ENCODE results near the gene CCT4. TPM values are rescaled to one million over a fixed set of nuclear protein-coding genes. Genes with fewer than 3 reads are reported as not detected.
"Not testable (repeated sequence)": the region's sequence is repeated elsewhere in the genome, so short reads cannot be mapped to it uniquely, and the experiment has no call there.

The CCT4 gene
- total and polyA plus RNA-seq, 2 donors: 92.5 to 122 TPM

DNA sequence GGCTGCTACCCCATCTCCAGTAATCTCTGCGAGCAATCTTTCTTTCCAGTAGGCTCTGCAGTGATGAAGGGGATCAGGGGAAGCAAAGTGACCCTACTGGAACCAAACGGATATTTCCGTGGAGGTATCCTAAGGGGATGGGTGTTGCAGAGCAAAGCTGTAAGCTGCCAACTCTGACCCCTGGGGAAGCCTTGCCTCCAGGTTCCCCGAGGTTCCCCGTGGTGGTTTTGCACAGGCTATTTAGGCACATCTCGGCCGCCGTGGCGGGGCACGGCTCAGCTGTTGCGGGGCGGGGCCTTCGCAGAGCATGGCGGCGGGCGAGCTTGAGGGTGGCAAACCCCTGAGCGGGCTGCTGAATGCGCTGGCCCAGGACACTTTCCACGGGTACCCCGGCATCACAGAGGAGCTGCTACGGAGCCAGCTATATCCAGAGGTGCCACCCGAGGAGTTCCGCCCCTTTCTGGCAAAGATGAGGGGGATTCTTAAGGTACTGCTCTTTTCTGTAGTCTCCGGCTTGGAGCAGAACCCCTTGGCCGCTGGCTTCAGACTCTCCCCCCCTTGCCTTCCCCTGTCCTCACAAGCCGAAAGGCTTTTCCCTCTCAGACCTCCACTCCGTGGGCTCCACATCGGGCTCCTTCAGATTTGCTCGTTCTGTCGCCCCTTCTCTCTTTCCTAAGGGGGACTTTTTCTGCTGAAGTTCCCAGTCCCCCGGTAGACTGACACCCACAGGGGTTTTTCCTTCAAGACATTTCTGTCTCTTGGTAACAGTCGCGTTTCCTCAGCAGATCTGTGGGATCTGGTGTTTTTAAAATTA is 17.1 kb upstream of the CCT4 start, which contains the start of gene COMMD1:
TSS of gene COMMD1 (plus strand) at position 303 of the 814 bp plus-strand sequence. CDS start at position 308, 5 bp downstream.
- Histone ChIP-seq H3K4me1 (ENCODE audit: insufficient read depth) (no peaks in the 10 kb centered on the region), H3K36me3 (ENCODE audit: insufficient read depth) (no peaks in the 10 kb centered on the region), H3K27ac (ENCODE audit: low read depth) (peak within 1 kb of the TSS; percentile 49), H3K4me3 (ENCODE audit: low read depth, low read length) (peak within 1 kb of the TSS; percentile 84)
- under 1% methylated on average over 33 of the region's 33 CpGs for WGBS
- peak; percentile 36 for DNase-seq (ENCODE audit: extremely low spot score)

DNA sequence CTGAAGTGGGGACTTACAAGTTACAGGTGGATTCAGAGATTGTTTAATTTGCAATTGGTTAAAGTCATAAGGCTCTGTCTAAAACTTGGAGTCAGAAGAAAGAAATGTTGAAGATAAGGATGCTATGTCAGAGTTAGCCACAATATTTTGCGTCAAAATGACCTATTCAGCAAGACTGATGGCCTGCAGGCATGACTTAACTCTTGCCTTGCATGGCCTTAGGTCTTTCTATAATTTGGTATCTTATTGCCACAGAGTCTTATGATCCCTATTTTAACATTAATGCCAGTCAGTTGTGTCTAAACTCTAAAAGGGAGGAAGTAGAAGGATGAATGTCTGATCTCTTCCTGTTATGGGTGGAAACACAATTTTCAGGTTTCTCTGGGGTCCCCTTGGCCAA is 11.8 kb upstream of the CCT4 start:
- H3K4me1 ChIP-seq (ENCODE audit: insufficient read depth): no peaks in the 10 kb centered on the region

DNA sequence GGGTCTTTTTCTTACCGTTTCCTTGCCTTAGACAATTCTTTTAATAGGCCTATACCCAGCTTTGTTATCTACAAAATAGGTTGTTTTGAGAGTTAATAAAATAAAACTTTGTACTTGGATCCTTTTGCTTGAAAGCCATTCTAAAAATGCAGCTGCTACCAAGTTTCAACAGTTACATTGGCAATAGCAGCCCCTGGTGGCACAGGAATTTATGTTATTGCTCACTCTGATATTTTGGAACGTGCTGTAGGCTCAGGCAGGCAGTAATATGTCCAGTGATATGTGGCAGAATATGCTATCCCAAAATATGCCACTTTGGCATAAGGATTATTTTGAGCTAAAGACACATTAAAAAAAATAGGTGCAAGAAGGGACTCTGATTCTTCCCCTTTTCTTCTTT is 10.4 kb upstream of the CCT4 start:
- Histone ChIP-seq H3K4me3 (ENCODE audit: low read depth, low read length) (no peak overlapping the region), H3K27ac (ENCODE audit: low read depth) (no peak overlapping the region), H3K36me3 (ENCODE audit: insufficient read depth) (no peaks in the 10 kb centered on the region), H3K4me1 (ENCODE audit: insufficient read depth) (no peaks in the 10 kb centered on the region)
- WGBS: 24% methylated on average over 2 of the region's 2 CpGs
- DNase-seq (ENCODE audit: extremely low spot score): no peak

More for the DNA sequence above, 11.8 kb upstream of the CCT4 start:
- no peak overlapping the region for H3K27ac ChIP-seq (ENCODE audit: low read depth)
- 51% methylated on average over 1 of the region's 1 CpG for WGBS
- no peak for DNase-seq (ENCODE audit: extremely low spot score)
- H3K36me3 ChIP-seq (ENCODE audit: insufficient read depth): no peaks in the 10 kb centered on the region
- H3K4me3 ChIP-seq (ENCODE audit: low read depth, low read length): no peak overlapping the region

DNA sequence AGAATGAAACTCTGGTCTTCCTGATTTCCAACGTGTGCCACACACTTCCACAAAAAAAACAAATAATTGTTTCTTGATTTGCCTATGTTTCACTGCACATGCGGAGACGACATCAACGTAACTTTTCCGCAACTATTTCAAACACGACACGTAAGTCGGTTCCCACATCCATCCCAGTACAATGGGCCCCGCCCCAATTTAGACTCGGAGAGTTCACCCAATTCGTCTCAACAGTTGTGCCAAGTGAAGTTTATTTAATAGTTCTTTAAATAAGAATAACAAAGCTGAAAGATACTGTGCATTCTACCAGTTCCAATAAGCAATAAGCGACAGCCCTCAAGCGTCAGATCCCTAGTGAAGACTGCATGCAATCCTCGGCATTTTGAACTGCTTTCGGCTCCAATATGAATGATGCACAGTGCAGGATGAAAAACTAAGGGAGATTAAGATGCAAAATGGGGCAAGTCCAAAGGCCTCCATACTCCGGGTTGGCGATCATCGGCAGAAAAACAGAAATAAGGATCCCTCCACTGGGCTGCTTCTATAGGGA is 664 bp downstream of the CCT4 start:
- no peak for DNase-seq (ENCODE audit: extremely low spot score)
- Histone ChIP-seq H3K36me3 (ENCODE audit: insufficient read depth) (peaks cover 4% of the 10 kb centered on the region), H3K4me3 (ENCODE audit: low read depth, low read length) (peak overlapping the region; percentile 84), H3K4me1 (ENCODE audit: insufficient read depth) (no peaks in the 10 kb centered on the region), H3K27ac (ENCODE audit: low read depth) (peak overlapping the region; percentile 98)
- under 1% methylated on average over 18 of the region's 18 CpGs for WGBS

DNA sequence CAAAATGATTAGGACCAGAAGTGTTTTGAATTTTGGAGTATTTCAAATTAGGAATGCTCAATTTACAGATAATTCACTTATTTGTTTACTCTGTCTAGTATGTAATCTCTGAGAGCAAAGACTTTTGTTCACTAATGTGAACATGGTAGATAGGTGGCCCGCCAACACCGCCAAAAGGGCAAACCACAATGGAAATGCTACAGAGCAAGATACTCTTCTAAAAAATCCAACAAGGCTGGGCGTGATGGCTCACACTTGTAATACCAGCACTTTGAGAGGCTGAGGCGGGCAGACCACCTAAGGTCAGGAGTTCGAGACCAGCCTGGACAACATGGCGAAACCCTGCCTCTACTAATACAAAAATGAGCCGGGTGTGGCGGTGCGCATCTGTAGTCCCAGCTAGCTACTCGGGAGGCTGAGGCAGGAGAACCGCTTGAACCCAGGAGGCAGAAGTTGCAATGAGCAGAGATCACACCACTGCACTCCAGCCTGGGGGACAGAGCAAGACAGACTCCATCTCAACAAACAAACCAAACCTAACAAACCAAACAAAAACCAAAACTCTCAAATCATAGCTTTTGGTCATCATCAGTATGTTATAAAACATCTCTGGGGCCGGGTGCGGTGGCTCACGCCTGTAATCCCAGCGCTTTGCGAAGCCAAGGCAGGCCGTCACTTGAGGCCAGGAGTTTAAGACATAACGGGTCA is 2.4 kb downstream of the CCT4 start:
- peaks cover 6% of the 10 kb centered on the region for H3K36me3 ChIP-seq (ENCODE audit: insufficient read depth)
- H3K27ac ChIP-seq (ENCODE audit: low read depth): no peak overlapping the region
- WGBS: 88% methylated on average over 18 of the region's 18 CpGs
- H3K4me1 ChIP-seq (ENCODE audit: insufficient read depth): no peaks in the 10 kb centered on the region
- DNase-seq (ENCODE audit: extremely low spot score): no peak
- no peak overlapping the region for H3K4me3 ChIP-seq (ENCODE audit: low read depth, low read length)

DNA sequence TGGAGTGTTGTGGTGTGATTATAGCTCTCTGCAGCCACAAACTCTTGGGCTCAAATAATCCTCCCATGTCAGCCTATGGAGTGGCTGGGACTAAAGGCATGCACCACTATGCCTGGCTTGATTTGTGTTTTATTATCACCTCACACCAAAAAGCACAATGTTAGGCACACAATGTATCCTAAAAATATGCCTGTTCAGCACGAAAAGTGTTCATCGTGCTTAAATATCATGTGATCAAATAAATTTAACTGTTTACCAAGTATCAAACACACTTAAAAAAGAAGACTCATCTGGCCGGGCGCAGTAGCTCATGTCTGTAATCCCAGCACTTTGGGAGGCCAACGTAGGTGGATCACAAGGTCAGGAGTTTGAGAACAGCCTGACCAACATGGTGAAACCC is 5.6 kb downstream of the CCT4 start:
- H3K36me3 ChIP-seq (ENCODE audit: insufficient read depth): peaks cover 11% of the 10 kb centered on the region
- no peak overlapping the region for H3K27ac ChIP-seq (ENCODE audit: low read depth)
- 89% methylated on average over 5 of the region's 5 CpGs for WGBS
- no peak for DNase-seq (ENCODE audit: extremely low spot score)
- H3K4me1 ChIP-seq (ENCODE audit: insufficient read depth): no peaks in the 10 kb centered on the region
- no peak overlapping the region for H3K4me3 ChIP-seq (ENCODE audit: low read depth, low read length)

DNA sequence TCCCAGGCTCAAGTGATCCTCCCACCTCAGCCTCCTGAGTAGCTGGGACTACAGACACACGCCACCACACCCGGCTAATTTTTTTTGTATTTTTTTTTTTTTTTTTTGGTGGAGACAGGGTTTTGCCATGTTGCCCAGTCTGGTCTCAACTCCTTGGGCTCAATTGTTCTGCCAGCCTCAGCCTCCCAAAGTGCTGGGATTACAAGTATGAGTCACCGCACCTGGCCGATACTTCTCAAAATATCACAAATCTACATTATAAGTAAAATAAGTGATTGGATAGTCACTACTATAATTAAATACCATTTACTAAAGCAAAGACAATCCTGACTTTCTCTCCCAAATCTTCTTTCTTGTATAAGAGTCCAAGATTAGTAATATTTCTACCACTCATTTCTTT is 9.1 kb downstream of the CCT4 start:
- DNase-seq (ENCODE audit: extremely low spot score); H3K27ac ChIP-seq (ENCODE audit: low read depth); H3K4me3 ChIP-seq (ENCODE audit: low read depth, low read length); H3K4me1 ChIP-seq (ENCODE audit: insufficient read depth): not testable (repeated sequence)
- WGBS: 94% methylated on average over 4 of the region's 4 CpGs
- H3K36me3 ChIP-seq (ENCODE audit: insufficient read depth): peaks cover 11% of the 10 kb centered on the region

DNA sequence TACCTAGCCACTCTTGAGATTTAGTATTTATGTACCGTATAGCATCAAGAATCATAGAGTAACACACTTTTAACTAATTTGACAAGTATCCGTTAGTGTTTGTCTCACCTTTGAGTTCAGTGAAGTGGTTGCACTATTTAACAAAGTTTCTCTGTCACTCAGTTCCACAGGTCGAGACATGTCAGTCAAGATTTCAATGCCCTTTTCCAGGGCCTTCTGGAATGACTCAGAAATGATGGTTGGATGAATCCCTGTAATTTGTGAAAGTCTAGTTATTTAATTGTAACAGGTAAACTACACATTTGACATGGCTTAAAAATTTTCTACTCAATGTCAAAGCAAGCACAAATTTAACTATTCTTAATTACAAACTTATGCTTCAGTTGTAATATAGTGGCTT is 9.7 kb downstream of the CCT4 start:
- Histone ChIP-seq H3K4me3 (ENCODE audit: low read depth, low read length) (no peak overlapping the region), H3K4me1 (ENCODE audit: insufficient read depth) (no peaks in the 10 kb centered on the region), H3K36me3 (ENCODE audit: insufficient read depth) (peaks cover 12% of the 10 kb centered on the region), H3K27ac (ENCODE audit: low read depth) (no peak overlapping the region)
- 96% methylated on average over 3 of the region's 3 CpGs for WGBS
- no peak for DNase-seq (ENCODE audit: extremely low spot score)

DNA sequence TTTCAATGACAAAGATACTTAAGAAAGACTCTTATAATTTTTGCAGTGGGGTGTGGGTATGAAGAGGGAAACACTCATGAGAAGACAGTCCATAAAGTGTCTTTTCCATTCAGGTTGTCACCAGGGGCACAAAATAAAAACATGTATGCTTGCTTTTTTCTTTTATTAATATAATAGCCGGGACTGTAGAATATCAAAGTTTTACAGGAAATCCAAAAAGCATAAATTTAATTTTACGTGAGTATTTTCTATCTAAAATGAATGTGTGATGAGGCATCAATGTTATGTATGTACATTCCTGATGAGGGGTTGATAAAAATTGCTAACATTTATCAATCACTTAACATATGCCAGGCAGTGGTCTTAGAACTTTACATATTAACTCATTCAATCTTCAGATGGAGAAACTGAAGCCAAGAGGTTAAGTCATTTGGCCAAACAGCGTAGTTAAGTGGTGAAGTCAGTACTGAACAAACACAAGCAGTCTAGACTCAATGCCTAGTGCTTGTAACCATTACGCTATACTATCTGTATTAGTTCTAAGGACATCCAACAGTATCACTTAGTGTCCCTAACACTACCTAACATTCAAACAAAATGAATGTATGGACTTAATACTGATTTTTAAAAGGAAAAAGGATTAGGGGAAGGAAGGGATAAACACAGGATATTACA is 10.7 kb downstream of the CCT4 start:
- WGBS: 91% methylated on average over 4 of the region's 4 CpGs
- no peaks in the 10 kb centered on the region for H3K4me1 ChIP-seq (ENCODE audit: insufficient read depth)
- H3K36me3 ChIP-seq (ENCODE audit: insufficient read depth): peaks cover 7% of the 10 kb centered on the region
- DNase-seq (ENCODE audit: extremely low spot score): no peak
- no peak overlapping the region for H3K4me3 ChIP-seq (ENCODE audit: low read depth, low read length)
- H3K27ac ChIP-seq (ENCODE audit: low read depth): no peak overlapping the region

DNA sequence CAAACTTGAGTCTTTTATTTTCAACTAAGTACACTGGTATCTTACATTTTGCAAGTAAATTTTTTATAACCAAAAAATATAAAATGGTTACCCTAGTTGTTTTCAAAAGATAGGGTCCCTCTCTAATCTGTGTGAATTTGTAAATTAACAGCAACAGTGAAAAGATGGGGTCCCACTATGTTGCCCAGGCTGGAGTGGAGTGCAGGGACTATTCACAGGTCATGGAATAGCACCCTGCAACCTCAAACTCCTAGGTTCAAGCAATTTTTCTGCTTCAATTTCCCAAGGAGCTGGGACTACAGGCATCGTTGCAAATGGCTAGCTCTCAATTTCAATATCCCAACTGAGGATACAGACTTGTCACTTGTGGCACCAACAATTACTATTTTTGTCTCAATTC is 12.1 kb downstream of the CCT4 start:
- H3K36me3 ChIP-seq (ENCODE audit: insufficient read depth): peaks cover 10% of the 10 kb centered on the region
- DNase-seq (ENCODE audit: extremely low spot score): no peak
- no peak overlapping the region for H3K27ac ChIP-seq (ENCODE audit: low read depth)
- H3K4me3 ChIP-seq (ENCODE audit: low read depth, low read length): no peak overlapping the region
- 92% methylated on average over 1 of the region's 1 CpG for WGBS
- H3K4me1 ChIP-seq (ENCODE audit: insufficient read depth): no peaks in the 10 kb centered on the region

DNA sequence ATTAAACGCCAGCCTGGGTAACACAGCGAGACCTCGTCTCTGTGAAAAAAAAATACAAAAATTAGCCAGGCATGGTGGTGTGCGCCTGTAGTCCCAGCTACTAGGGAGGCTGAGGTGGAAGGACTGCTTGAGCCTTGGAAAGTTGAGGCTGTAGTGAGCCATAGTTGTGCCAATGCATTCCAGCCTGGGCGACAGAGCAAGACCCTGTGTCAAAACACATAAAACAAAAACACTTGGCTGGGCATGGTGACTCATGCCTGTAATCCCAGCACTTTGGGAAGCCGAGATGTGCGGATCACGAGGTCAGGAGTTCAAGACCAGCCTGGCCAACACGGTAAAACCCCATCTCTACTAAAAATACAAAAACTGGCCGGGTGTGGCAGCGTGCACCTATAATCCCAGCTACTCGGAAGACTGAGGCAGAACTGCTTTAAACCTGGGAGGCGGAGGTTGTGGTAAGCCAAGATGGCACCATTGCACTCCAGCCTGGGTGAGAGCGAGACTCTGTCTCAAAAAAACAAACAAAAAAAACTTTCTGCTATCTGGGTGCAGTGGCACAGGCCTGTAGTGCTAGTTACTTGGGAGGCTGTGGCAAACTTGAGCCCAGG is 21.9 kb downstream of the CCT4 start:
- H3K27ac ChIP-seq (ENCODE audit: low read depth); H3K4me3 ChIP-seq (ENCODE audit: low read depth, low read length); H3K4me1 ChIP-seq (ENCODE audit: insufficient read depth); H3K36me3 ChIP-seq (ENCODE audit: insufficient read depth); DNase-seq (ENCODE audit: extremely low spot score): not testable (repeated sequence)
- 96% methylated on average over 14 of the region's 14 CpGs for WGBS

DNA sequence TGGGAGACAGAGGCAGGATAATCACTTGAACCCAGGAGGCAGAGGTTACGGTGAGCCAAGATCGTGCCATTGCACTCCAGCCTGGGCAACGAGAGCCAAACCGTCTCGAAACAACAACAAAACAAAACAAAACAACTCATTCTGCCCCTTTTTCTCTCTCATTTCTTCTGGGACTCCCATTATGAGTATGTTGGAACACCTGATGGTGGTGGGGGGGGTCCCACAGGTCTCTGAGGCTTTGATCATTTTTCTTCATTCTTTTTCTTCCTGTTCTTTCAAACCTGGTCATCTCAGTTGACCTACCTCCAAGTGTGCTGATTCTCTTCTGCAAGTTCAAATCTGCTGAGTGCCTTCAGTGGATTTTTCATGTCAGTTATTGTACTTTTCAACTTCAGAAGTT is 26.4 kb downstream of the CCT4 start:
- H3K4me3 ChIP-seq (ENCODE audit: low read depth, low read length): no peak overlapping the region
- H3K4me1 ChIP-seq (ENCODE audit: insufficient read depth): no peaks in the 10 kb centered on the region
- H3K27ac ChIP-seq (ENCODE audit: low read depth): no peak overlapping the region
- 97% methylated on average over 5 of the region's 5 CpGs for WGBS
- no peaks in the 10 kb centered on the region for H3K36me3 ChIP-seq (ENCODE audit: insufficient read depth)
- no peak for DNase-seq (ENCODE audit: extremely low spot score)

DNA sequence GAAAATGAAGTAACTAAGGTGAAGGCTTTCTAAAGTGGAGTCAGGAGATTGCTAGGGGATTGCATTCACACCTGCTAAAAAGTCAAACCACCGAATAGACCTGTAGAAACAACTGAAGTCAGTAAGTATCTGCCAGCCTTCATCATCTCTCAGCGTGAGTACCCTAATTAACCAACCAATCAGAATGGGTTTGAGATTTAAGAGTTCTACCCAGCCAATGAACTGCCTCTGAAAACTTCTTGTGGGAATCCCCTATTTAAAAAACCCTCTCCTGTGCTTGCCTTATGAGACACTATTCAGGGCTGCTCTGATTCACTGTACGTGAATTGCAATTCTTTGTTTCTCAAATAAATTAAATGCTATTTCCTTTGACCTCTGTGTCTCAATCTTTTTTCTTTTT is 31.2 kb downstream of the CCT4 start:
- 68% methylated on average over 3 of the region's 3 CpGs for WGBS
- no peaks in the 10 kb centered on the region for H3K4me1 ChIP-seq (ENCODE audit: insufficient read depth)
- DNase-seq (ENCODE audit: extremely low spot score): no peak

More for the DNA sequence above, 31.2 kb downstream of the CCT4 start:
- Histone ChIP-seq H3K4me3 (ENCODE audit: low read depth, low read length) (no peak overlapping the region), H3K27ac (ENCODE audit: low read depth) (no peak overlapping the region), H3K36me3 (ENCODE audit: insufficient read depth) (no peaks in the 10 kb centered on the region)
